Stimulated activated CD4-positive, alpha-beta T cell treated with anti-CD3 and anti-CD28 coated beads, Interleukin-4, amount 100 ng/mL, for 48 hours (primary cell): ENCODE results near the gene C1orf216.
"Not testable (repeated sequence)": the region's sequence is repeated elsewhere in the genome, so short reads cannot be mapped to it uniquely, and the experiment has no call there.

Source experiments
- DNase-seq, 2 donors: peaks; one replicate each; pipeline ENCODE4 v3.0.0-alpha.2; 2020; ENCODE audit warnings: low read depth in 2 of 2

C1orf216 gene

DNA sequence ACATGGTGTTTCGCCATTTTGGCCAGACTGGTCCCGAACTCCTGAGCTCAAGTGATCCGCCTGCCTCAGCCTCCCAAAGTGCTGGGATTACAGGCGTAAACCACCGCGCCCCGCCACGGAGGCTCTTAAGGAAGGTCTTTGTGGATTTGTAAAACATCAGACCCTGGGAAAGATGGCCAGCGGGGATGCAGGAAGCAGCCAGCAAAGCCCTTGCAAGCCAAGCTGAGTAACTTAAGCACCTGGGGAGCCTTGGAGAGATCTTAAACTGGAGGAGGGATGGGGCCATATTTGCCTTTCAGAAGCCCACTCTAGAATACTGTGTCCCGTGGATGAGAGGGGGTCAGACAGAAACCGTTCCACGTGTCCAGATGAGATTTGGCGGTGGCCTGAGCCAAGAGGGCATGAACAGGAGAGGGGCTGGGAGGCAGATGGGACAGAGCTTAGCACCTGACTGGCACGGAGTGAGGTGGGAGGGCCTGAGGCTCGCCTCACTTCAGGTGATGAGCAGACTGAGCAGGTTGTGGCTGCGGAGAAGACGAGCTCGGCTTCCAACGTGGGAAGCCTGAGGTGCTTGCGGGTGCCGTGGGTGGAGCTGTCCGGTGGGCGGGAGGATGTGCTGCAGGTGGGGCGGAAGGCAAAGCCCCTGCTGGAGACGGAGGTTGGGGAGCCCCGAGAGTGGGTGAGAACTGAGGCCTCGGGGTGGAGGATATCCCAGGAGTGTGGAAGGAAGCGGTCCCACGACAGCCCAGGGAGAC, 11.7 kb downstream of the C1orf216 start:
- no peak for DNase-seq

DNA sequence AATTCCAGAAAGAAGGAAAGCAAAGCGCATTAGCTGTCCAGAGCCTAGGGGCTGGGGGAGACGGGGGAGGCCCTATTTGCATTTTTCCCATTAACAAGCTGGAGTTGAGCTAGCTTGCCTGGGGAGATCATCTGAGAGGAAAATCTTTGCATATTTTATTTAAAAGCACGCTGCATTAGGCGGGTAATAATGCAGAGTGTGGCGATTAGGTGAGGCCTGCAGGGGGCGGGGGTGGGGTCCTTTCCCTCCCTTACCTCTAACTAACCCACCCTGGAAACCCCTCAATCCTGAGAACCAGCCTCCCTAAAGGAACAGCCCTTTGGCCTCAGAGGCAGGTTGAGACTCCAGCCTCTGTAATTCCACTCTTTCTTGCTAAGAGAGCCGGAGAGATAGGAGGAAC, 16.2 kb downstream of the C1orf216 start:
- no peak for DNase-seq

DNA sequence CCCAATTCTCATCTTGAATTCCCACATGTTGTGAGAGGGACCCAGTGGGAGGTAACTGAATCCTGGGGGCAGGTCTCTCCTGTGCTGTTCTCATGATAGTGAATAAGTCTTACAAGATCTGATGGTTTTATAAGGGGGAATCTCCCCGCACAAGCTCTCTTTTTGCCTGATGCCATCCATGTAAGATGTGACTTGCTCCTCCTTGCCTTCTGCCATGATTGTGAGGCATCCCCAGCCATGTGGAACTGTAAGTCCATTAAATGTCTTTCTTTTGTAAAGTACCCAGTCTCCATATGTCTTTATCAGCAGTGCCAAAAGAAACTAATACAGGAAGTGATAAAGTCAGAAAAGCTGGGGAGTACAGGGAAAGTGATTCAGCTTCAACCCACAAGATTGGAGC, 19.5 kb downstream of the C1orf216 start:
- not testable (repeated sequence) for DNase-seq

GRCh38 chr1:35692317-35692716, 26.4 kb downstream of the C1orf216 start:
- DNase-seq: no peak

DNA sequence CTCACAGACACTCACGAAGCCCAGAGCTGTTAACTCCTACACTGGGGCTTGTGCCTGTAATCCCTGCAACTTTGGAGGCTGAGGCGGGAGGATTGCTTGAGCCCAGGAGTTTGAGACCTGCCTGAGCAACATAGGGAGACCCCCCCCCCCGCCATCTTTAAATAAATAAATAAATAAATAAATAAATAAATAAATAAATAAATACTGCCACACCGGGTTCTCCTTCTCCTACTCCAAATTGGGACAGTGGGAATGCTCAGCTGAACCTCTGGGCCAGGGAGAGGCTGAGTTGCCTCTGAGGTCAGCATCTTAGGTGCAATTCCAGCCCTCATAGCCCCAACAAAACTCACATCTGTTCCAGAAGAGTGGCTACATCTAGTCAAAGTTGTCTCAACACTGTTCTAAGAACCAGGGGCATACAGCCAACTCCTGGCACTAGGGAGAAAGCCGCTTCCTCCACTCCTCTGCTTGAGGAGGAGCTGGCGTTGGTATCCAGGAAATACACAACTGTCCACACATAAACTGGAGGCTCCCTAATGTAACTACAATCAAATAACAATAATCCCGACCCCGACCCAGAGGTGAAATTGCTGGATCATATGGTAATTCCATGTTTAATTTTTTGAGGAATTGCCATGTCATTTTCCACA, 27.0 kb downstream of the C1orf216 start:
- no peak for DNase-seq

GRCh38 chr1:35691080-35691479, 27.6 kb downstream of the C1orf216 start:
- no peak for DNase-seq

- not testable (repeated sequence) for DNase-seq
Observed at GRCh38 chr1:35690103-35690502, 28.6 kb downstream of the C1orf216 start.

- no peak for DNase-seq
Observed at GRCh38 chr1:35688161-35688560, 30.5 kb downstream of the C1orf216 start.

GRCh38 chr1:35683012-35683411, 35.7 kb downstream of the C1orf216 start:
- no peak for DNase-seq

DNA sequence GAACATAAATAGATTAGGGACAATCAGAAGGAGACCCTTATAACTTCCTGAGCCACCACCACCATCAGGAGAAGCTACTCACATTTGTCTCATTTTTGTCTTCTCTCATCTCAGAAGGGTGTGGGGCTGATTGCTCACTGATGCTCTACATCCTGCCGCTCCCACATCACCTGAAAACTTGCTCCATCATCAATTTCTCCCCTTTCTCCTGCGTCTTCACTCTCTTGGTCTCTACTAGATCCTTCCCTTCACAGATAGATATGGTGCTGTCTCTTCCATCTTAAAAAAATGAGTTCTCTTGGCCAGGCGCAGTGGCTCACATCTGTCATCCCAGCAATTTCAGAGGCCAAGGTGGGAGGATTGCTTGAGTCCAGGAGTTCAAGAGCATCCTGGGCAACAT, 38.4 kb downstream of the C1orf216 start:
- no peak for DNase-seq

- DNase-seq: no peak
Observed at GRCh38 chr1:35675773-35676172, 42.9 kb downstream of the C1orf216 start.

DNA sequence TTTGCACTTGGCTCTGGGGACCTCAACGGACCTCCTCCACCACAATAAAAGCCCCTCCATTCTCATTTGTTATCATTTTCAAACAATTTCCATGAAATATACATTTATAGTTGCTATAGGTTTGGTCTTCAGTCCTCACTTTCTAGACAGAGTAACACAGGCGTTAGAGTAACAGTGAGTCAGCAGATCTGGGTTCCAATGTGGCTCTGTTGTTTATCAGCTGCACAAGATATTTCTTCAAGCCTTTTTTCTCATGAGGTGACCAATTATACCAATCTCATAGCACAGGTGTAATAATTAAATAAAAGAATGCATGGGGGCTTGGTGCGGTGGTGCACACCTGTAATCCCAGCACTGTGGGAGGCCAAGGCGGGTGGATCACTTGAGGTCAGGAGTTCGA, 44.6 kb downstream of the C1orf216 start:
- no peak for DNase-seq

- no peak for DNase-seq
Observed at GRCh38 chr1:35672116-35672515, 46.6 kb downstream of the C1orf216 start.

DNA sequence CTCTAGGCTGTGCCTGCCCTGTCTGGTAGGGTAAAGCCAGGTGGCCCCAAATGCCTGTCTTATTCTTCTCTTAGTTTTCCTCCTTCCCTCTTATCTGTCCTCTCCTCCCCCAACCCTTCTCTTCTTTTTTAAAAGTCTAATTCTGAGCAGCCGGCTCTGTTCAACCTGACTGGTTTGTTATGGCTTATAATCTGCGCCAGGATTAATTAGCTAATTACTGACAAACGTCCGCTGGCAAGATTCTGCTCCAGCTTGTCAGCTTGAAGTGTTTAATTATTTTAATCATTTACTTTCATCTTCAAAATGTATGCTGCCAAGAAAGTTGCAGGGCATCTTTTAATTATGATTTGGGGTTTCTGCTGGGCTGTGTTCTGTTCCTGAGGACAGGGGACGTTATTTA, 50.2 kb downstream of the C1orf216 start:
- no peak for DNase-seq

DNA sequence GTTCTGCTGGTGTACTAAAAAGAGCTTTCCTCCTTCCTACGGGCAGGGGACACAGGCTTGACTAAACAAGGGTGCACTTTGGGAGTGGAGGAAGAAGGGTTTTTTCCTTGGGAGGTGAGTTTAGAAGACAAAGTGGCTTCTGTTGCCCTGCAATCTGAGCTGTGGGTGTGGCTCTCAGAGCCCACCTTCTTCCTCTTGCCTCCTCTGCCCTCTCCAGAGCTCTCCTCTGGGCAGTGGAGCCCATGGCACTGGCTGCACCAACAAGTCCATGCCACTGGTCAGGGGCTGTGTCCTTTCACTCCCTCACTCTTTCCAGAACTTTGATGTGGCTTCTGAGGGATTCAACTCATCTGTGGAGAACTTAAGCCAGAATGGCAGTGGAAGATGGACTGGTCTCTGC, 51.8 kb downstream of the C1orf216 start:
- DNase-seq: no peak

DNA sequence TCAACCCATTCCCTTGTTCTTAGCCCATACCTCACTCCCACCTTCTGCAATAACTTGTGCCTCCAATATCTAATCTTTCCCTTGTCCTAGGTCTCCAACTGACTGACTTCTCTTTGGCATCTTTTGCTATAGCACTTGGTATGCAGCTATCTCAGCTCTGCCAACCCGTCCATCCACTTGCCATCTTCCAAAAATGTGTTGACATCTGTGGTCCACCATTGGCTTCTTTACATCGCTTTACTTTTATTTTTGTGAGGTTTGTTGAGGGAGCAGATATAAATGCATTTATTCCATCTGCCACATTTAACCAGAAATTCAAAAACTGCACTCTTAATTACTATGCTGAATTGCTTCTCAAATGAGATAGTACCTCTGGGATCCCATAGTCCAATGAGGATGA, 52.5 kb downstream of the C1orf216 start:
- no peak for DNase-seq
